HL-60 (cell line): ENCODE data around the gene MFN2.
A peak's percentile ranks its signal among the peaks of the same experiment; 100 is the strongest.

ENCODE experiments used
- REST ChIP-seq: IDR thresholded peaks from 2 replicates; pipeline ENCODE4 v1.6.1; 2012; ENCODE audit warnings: low read depth; ENCODE audit not compliant: insufficient replicate concordance
- SPI1 ChIP-seq: IDR thresholded peaks from 2 replicates; pipeline ENCODE4 v1.6.1; 2012; ENCODE audit warnings: low read depth, mild to moderate bottlenecking, borderline replicate concordance
- TF ChIP-seq, protein P1 (sequence below): IDR thresholded peaks from one replicate; pipeline ENCODE4 v1.5.1; 2011; ENCODE audit warnings: low read length, control low read depth, inconsistent platforms; ENCODE audit not compliant: insufficient read depth

DNA sequence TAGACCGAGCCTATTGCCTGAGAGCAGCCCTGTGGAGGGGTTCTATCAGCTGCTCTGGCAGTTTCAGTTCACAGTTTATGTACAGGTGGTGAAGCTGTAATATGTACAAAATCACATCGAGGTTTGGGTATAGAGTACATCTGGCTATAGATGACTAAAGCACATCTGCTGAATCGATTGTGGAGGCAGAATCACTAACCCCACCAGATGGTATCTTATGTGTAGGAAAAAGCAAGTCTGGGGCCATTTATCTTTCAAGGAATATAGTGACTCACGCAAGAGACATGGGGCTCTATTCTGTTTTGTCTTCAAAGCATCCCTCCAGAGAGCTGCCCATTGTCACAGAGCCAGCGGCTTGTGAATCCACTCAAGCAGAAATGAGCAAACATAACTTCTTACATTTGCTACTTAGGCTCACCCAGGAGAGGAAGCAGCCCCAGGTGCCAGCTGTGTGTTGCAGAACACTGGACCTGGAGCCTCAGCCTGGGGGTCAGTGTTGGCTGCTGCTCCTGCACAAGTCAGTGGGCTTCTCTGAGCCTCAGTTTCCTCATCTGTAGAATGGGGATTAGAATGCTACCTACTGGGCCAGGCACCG, 60.3 kb downstream of the MFN2 start:
- TF ChIP-seq, protein P1, sequence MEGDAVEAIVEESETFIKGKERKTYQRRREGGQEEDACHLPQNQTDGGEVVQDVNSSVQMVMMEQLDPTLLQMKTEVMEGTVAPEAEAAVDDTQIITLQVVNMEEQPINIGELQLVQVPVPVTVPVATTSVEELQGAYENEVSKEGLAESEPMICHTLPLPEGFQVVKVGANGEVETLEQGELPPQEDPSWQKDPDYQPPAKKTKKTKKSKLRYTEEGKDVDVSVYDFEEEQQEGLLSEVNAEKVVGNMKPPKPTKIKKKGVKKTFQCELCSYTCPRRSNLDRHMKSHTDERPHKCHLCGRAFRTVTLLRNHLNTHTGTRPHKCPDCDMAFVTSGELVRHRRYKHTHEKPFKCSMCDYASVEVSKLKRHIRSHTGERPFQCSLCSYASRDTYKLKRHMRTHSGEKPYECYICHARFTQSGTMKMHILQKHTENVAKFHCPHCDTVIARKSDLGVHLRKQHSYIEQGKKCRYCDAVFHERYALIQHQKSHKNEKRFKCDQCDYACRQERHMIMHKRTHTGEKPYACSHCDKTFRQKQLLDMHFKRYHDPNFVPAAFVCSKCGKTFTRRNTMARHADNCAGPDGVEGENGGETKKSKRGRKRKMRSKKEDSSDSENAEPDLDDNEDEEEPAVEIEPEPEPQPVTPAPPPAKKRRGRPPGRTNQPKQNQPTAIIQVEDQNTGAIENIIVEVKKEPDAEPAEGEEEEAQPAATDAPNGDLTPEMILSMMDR: no peak
- TF ChIP-seq REST (no peak), SPI1 (0 out of 2 replicates have a peak, but pooled peaks have one; percentile 17)
